Measurements from ENCODE around the gene EIF4G3. TPM values are rescaled to one million over a fixed set of nuclear protein-coding genes. Genes with fewer than 3 reads are reported as not detected.
A peak's percentile ranks its signal among the peaks of the same experiment; 100 is the strongest.

EIF4G3 gene
- polyA plus RNA-seq, 3 donors = 5.1 to 34.2 (median 5.8) TPM

DNA sequence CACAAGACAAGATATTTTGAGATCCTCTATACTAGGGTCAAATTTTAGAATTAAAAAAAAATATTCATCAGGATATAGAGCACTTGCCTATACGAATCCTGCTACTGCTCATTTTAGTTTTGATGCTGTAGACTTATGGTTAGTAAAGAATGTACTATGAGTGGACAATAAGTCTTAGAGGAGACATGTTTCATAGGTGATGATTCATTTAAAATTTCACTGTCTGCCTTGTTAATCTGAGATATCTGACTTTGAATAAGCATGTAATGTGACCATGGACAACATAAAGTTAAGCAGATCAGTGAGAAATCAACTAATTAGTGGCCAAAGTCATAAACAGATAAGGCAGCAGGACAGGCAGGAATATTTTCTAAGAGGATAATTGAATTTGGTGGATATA is 282.8 kb downstream of the EIF4G3 start:
- Histone ChIP-seq H3K9ac (ENCODE audit: insufficient read depth, low read length, poor library complexity, severe bottlenecking) (no peak overlapping the region), H3K27me3 (ENCODE audit: control insufficient read depth in 2 of 2, insufficient read depth in 2 of 2, low read length in 2 of 2) (no peaks in the 10 kb centered on the region), H2AFZ (ENCODE audit: insufficient read depth, low read depth, low read length, poor library complexity, severe bottlenecking) (no peak overlapping the region), H4K20me1 (ENCODE audit: insufficient read depth, low read length) (no peaks in the 10 kb centered on the region), H3K36me3 (replicated peaks in 1 of 2; ENCODE audit: control insufficient read depth in 1 of 2, insufficient read depth in 2 of 2, low read length in 2 of 2) (peaks cover 46 to 69% of the 10 kb centered on the region in 2 donors), H3K9me3 (replicated peaks in 1 of 2; ENCODE audit: control insufficient read depth in 1 of 2, insufficient read depth in 1 of 2, low read length in 2 of 2) (no peaks in the 10 kb centered on the region), H3K4me1 (ENCODE audit: control insufficient read depth in 1 of 2, insufficient read depth in 2 of 2, low read length in 2 of 2) (no peaks in the 10 kb centered on the region), H3K4me2 (replicated peaks; ENCODE audit: extremely low read depth, low read length, poor library complexity, severe bottlenecking) (no peak overlapping the region), H3K4me3 (replicated peaks in 1 of 3; ENCODE audit: low read depth in 2 of 3, low read length in 3 of 3) (no peak overlapping the region), H3K27ac (ENCODE audit: low read depth in 1 of 2, low read length in 2 of 2) (no peak overlapping the region), H3K79me2 (ENCODE audit: insufficient read depth, low read length) (no peaks in the 10 kb centered on the region)
- TF ChIP-seq, protein P1, sequence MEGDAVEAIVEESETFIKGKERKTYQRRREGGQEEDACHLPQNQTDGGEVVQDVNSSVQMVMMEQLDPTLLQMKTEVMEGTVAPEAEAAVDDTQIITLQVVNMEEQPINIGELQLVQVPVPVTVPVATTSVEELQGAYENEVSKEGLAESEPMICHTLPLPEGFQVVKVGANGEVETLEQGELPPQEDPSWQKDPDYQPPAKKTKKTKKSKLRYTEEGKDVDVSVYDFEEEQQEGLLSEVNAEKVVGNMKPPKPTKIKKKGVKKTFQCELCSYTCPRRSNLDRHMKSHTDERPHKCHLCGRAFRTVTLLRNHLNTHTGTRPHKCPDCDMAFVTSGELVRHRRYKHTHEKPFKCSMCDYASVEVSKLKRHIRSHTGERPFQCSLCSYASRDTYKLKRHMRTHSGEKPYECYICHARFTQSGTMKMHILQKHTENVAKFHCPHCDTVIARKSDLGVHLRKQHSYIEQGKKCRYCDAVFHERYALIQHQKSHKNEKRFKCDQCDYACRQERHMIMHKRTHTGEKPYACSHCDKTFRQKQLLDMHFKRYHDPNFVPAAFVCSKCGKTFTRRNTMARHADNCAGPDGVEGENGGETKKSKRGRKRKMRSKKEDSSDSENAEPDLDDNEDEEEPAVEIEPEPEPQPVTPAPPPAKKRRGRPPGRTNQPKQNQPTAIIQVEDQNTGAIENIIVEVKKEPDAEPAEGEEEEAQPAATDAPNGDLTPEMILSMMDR (IDR thresholded peaks at IDR 0.05) = no peak
- no peaks in the 10 kb centered on the region for H3K9me3 Mint-ChIP-seq
- DNase-seq = no peak
- H3K4me3 Mint-ChIP-seq = no peak overlapping the region
- intact Hi-C loops (cut with micrococcal nuclease) = no loop called here
- no peaks in the 10 kb centered on the region for H3K4me1 Mint-ChIP-seq
- peak overlapping the region in 2 of 7 donors; percentile 10 to 12 for H3K27ac Mint-ChIP-seq
- H3K27me3 Mint-ChIP-seq (ENCODE audit: low read depth in 3 of 3) = no peaks in the 10 kb centered on the region
- peaks cover 47 to 56% of the 10 kb centered on the region in 2 donors for H3K36me3 Mint-ChIP-seq
- no CpG with 5 or more reads among the region's 1 CpG for WGBS (ENCODE audit: insufficient coverage)

- H2AFZ ChIP-seq (ENCODE audit: insufficient read depth, low read depth, low read length, poor library complexity, severe bottlenecking) = no peak overlapping the region
- Mint-ChIP-seq H3K36me3 (peaks cover 61 to 63% of the 10 kb centered on the region in 2 donors), H3K4me1 (no peaks in the 10 kb centered on the region), H3K27me3 (ENCODE audit: low read depth in 3 of 3) (no peaks in the 10 kb centered on the region), H3K4me3 (no peak overlapping the region), H3K9me3 (no peaks in the 10 kb centered on the region), H3K27ac (no peak overlapping the region)
- H3K36me3 ChIP-seq (replicated peaks in 1 of 2; ENCODE audit: control insufficient read depth in 1 of 2, insufficient read depth in 2 of 2, low read length in 2 of 2) = peaks cover 52 to 91% of the 10 kb centered on the region in 2 donors
- no peak for DNase-seq
- no peaks in the 10 kb centered on the region for H3K27me3 ChIP-seq (ENCODE audit: control insufficient read depth in 2 of 2, insufficient read depth in 2 of 2, low read length in 2 of 2)
- intact Hi-C loops (cut with micrococcal nuclease) = no loop called here
- WGBS (ENCODE audit: insufficient coverage) = no CpG with 5 or more reads among the region's 1 CpG
- no peaks in the 10 kb centered on the region for H3K79me2 ChIP-seq (ENCODE audit: insufficient read depth, low read length)
- H3K4me2 ChIP-seq (replicated peaks; ENCODE audit: extremely low read depth, low read length, poor library complexity, severe bottlenecking) = no peak overlapping the region
- H3K4me3 ChIP-seq (replicated peaks in 1 of 3; ENCODE audit: low read depth in 2 of 3, low read length in 3 of 3) = no peak overlapping the region
- no peak overlapping the region for H3K9ac ChIP-seq (ENCODE audit: insufficient read depth, low read length, poor library complexity, severe bottlenecking)
- no peak overlapping the region for H3K27ac ChIP-seq (ENCODE audit: low read depth in 1 of 2, low read length in 2 of 2)
- H4K20me1 ChIP-seq (ENCODE audit: insufficient read depth, low read length) = no peaks in the 10 kb centered on the region
- TF ChIP-seq, protein P1 (IDR thresholded peaks at IDR 0.05) = no peak
- no peaks in the 10 kb centered on the region for H3K4me1 ChIP-seq (ENCODE audit: control insufficient read depth in 1 of 2, insufficient read depth in 2 of 2, low read length in 2 of 2)
- no peaks in the 10 kb centered on the region for H3K9me3 ChIP-seq (replicated peaks in 1 of 2; ENCODE audit: control insufficient read depth in 1 of 2, insufficient read depth in 1 of 2, low read length in 2 of 2)
Observed at GRCh38 chr1:20891091-20891490, 285.6 kb downstream of the EIF4G3 start.
